ENCODE measurements around the gene IL9.

DNA sequence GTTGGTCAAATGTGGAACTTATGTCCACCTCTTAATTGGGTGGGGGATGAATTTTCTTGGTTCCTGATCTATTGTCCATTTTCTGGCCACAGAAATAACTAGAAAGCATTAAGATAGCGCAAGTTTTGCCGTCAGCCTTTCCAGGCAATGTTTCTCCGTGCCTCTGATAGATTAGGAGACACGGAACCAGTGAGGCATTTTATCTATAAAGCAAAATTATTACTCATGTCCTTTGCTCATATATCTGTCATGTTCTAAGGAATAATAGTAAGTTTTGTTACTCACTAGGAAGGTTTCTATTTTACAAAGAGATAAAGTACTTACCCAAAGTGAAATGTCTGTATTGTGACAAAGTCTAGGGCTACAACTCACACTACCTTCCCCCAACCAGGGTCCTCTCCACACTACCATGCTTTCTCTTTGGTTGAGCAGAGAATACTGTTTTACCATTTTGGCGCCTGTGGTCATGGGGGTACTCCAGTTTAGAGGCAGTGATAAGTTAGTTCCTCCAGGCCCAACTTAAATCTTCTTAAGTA is 19.9 kb upstream of the IL9 start:
- TF ChIP-seq, protein P1, sequence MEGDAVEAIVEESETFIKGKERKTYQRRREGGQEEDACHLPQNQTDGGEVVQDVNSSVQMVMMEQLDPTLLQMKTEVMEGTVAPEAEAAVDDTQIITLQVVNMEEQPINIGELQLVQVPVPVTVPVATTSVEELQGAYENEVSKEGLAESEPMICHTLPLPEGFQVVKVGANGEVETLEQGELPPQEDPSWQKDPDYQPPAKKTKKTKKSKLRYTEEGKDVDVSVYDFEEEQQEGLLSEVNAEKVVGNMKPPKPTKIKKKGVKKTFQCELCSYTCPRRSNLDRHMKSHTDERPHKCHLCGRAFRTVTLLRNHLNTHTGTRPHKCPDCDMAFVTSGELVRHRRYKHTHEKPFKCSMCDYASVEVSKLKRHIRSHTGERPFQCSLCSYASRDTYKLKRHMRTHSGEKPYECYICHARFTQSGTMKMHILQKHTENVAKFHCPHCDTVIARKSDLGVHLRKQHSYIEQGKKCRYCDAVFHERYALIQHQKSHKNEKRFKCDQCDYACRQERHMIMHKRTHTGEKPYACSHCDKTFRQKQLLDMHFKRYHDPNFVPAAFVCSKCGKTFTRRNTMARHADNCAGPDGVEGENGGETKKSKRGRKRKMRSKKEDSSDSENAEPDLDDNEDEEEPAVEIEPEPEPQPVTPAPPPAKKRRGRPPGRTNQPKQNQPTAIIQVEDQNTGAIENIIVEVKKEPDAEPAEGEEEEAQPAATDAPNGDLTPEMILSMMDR (conservative IDR thresholded peaks at IDR 0.05 in 1 of 2, IDR thresholded peaks at IDR 0.05 in 1 of 2; ENCODE audit: low read depth in 1 of 2, low read length in 2 of 2): no peak
- TF ChIP-seq EZH2 (IDR thresholded peaks at IDR 0.05; ENCODE audit: low read length, missing control alignments): no peak

Data from fibroblast of lung (primary cell).